Uterus (tissue), 2 donors: Measurements from ENCODE around the gene KCNQ1OT1.

Source experiments
- CTCF ChIP-seq, 4 experiments: fragments of 200-600 bp in 2 of 4; fragments of 450-650 bp in 2 of 4; sonication (generic) in 2 of 4; IDR thresholded peaks; one replicate each; pipeline ENCODE4 v1.5.1; 2016 to 2019; ENCODE audit warnings: antibody characterized with exemption in 4 of 4, mild to moderate bottlenecking in 2 of 4, moderate library complexity in 1 of 4
- POLR2A ChIP-seq, 2 donors: fragments of 450-650 bp; IDR thresholded peaks; one replicate each; pipeline ENCODE4 v1.6.1; 2016; ENCODE audit warnings: antibody characterized with exemption in 2 of 2, mild to moderate bottlenecking in 1 of 2, moderate library complexity in 1 of 2

GRCh38 chr11:2651054-2651617, 48.7 kb downstream of the KCNQ1OT1 start:
- TF ChIP-seq CTCF (IDR thresholded peaks at IDR 0.05) (no peak), POLR2A (IDR thresholded peaks at IDR 0.05) (no peak)
